Epithelial cell of esophagus (primary cell): ENCODE measurements around the gene PROK2.

Source experiments
- DNase-seq: peaks from one replicate; pipeline ENCODE4 v3.0.0; 2010; ENCODE audit warnings: low read depth
- H3K4me3 ChIP-seq: 2 replicates; pipeline ENCODE4 v1.5.1; 2011; ENCODE audit warnings: mild to moderate bottlenecking, low read length, control low read depth
- TF ChIP-seq, protein P1 (sequence below): IDR thresholded peaks from 2 replicates; pipeline ENCODE4 v1.5.1; 2011; ENCODE audit warnings: low read depth, mild to moderate bottlenecking, low read length, control low read depth, inconsistent platforms; ENCODE audit not compliant: insufficient read depth; ENCODE audit errors: missing control alignments

The PROK2 gene

DNA sequence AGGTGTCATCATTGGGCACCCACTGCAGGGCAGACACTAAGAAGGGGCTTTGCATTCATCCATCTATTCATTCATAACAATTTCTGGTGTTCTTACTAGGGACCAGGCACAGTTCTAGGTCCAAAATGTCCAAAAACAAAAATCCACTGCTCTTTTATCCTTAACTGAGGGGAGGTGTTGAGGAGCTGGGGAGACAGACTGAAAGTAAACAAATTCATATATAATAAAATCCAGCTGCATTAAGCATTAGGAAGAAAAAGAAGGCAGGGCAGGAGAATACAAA, 60.8 kb downstream of the PROK2 start:
- DNase-seq, result no peak
- H3K4me3 ChIP-seq, result peak overlapping the region; percentile 66
- TF ChIP-seq, protein P1, sequence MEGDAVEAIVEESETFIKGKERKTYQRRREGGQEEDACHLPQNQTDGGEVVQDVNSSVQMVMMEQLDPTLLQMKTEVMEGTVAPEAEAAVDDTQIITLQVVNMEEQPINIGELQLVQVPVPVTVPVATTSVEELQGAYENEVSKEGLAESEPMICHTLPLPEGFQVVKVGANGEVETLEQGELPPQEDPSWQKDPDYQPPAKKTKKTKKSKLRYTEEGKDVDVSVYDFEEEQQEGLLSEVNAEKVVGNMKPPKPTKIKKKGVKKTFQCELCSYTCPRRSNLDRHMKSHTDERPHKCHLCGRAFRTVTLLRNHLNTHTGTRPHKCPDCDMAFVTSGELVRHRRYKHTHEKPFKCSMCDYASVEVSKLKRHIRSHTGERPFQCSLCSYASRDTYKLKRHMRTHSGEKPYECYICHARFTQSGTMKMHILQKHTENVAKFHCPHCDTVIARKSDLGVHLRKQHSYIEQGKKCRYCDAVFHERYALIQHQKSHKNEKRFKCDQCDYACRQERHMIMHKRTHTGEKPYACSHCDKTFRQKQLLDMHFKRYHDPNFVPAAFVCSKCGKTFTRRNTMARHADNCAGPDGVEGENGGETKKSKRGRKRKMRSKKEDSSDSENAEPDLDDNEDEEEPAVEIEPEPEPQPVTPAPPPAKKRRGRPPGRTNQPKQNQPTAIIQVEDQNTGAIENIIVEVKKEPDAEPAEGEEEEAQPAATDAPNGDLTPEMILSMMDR, result no peak

DNA sequence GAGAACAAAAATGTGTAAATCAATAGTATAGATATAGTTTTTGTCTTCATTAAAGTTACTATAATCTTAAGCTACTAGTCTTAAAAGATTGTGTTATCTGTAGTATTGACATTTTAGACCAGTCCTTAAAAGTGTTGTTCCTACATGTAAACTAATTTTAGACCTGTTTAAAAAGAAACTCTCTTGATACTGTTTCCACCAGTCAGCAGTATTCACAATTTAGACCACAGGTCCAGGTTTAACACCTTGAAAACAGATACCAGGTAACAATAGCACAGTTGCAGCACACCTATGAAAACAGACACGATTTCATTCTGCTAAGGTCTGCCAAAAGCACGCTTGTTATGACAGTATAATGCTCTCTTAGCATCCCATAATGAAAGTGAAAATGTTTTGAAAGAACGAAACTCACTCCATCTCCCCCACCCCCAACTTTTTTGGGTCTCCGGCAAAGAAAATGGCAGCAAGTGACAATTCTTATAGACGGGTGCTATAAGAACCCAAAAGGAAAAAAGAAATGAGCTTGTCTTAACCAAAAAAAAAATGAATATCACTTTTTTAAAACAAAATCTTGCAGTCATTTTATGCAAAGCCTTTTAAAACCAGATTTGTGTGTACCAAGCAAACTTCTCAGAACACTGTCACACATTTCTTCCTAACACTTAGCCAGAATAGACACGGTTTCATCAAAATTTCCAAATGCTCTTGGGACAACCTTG, 61.3 kb downstream of the PROK2 start:
- no peak for DNase-seq
- H3K4me3 ChIP-seq, result no peak overlapping the region
- TF ChIP-seq, protein P1, result no peak

DNA sequence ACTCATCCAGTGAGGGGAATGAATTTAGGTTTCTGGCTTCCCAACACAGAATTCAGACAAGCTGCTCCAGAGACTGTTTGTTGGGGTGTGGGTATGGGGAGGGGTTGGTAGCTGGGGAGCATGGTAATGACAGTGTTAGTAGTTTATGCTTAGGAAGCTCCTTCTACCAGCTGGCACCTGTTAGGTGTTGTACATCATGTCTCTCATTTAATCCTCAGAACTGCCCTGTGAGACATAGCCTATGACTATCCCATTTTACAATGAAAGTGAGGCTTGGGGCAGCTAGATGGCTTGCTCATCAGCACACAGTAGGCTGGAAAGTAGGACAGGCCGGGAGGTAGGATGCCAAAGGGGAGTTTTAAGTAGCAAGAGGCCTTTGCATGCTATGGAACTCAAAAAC, 62.3 kb downstream of the PROK2 start:
- DNase-seq, result no peak
- no peak overlapping the region for H3K4me3 ChIP-seq
- TF ChIP-seq, protein P1, result no peak
